ENCODE data around the gene NECTIN3.

DNA sequence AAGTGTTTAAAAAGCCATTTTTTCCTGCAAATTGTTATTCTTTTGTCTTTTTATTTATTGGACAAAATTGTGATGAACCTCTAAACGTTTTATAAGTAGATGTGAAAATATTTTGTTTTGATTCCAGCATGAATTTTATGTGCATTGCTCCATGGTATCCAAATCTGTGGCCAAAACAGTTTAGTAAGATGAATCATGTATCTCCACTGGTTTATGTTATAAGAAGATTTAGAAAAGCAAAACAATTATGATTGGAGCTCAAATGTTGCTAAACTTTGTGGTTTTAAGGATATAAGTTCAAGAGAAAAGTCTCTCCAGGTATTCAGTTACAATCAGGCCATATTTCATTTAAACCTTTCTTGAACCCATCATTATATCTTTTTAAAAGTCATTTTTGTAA, 80.9 kb downstream of the NECTIN3 start:
- TF ChIP-seq, protein P1, sequence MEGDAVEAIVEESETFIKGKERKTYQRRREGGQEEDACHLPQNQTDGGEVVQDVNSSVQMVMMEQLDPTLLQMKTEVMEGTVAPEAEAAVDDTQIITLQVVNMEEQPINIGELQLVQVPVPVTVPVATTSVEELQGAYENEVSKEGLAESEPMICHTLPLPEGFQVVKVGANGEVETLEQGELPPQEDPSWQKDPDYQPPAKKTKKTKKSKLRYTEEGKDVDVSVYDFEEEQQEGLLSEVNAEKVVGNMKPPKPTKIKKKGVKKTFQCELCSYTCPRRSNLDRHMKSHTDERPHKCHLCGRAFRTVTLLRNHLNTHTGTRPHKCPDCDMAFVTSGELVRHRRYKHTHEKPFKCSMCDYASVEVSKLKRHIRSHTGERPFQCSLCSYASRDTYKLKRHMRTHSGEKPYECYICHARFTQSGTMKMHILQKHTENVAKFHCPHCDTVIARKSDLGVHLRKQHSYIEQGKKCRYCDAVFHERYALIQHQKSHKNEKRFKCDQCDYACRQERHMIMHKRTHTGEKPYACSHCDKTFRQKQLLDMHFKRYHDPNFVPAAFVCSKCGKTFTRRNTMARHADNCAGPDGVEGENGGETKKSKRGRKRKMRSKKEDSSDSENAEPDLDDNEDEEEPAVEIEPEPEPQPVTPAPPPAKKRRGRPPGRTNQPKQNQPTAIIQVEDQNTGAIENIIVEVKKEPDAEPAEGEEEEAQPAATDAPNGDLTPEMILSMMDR (conservative IDR thresholded peaks at IDR 0.05; ENCODE audit: low read length), result no peak
- no peak for TF ChIP-seq EZH2phosphoT487 (IDR thresholded peaks at IDR 0.05; ENCODE audit: borderline replicate concordance, low read depth, low read length)
